PFSK-1 (cell line): ENCODE measurements around the gene TEX22.

Experiments used
- FOXP2 ChIP-seq: optimal IDR thresholded peaks from 2 replicates; pipeline ENCODE3; 2011; ENCODE audit warnings: borderline replicate concordance, control low read depth, inconsistent platforms; ENCODE audit not compliant: insufficient read depth; ENCODE audit errors: extremely low read length, extremely low read depth
- POLR2AphosphoS5 ChIP-seq: IDR thresholded peaks from 2 replicates; pipeline ENCODE4 v1.6.1; 2012; ENCODE audit warnings: low read depth, mild to moderate bottlenecking, control low read depth, low read length, moderate library complexity
- SIN3A ChIP-seq: IDR thresholded peaks from 2 replicates; pipeline ENCODE4 v1.6.1; 2012; ENCODE audit warnings: mild to moderate bottlenecking, low read length, moderate library complexity, borderline replicate concordance; ENCODE audit not compliant: insufficient read depth
- TAF1 ChIP-seq: IDR thresholded peaks from 2 replicates; pipeline ENCODE4 v1.6.1; 2012; ENCODE audit warnings: low read length, control low read depth, borderline replicate concordance; ENCODE audit not compliant: insufficient read depth
- TF ChIP-seq, protein P1 (sequence below), 2 experiments: IDR thresholded peaks; 2 replicates each; pipeline versions ENCODE4 v1.6.1 to v1.8.0; 2011 to 2012; ENCODE audit warnings: low read depth in 2 of 2, low read length in 2 of 2, control low read depth in 1 of 2, inconsistent platforms in 1 of 2, mild to moderate bottlenecking in 1 of 2, moderate library complexity in 1 of 2; ENCODE audit not compliant: insufficient read depth in 1 of 2

TEX22 gene

DNA sequence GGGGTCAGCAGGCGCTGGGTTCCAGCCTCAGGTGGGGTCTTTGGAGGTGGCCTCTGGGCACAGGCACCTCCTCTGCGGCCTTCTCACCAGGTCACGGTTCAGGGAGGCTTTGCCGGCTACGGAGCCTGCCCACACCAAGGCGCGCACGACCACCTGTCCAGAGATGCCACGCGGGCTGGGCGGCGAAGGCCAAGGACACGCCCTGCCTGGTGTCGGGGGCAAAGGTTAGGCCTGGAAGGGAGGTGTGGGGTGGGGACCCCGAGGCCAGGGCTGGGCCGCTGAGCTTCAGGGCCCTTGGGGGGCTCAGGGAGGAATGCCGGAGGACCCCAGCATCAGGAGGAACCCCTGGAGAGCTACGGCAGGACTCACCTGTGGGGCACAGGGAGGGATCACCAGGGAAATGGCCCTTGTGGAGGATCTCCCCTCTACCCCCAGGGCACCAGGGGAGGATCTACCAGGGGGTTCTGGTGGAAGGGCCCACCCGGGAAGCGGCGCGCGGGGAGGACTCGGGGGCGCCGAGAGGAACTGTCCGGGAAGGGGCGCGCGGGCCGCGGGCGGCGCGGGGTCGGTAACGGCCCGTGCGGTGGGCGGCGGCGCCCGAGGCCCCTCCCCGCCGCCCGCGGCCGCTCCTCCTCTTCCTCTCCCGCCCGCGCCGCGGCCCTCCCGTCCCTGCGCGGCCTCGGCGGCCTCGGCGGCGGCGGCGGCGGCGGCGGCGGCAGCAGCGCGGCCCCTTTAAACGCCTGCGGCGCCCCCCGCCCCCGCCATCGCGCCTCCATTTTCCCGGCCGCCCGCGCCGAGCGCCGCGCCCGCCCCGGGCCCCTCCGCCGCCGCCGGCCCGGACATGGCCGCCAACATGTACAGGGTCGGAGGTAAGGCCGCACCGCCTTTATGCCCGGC, 21.1 kb downstream of the TEX22 start, which contains the start of gene MTA1:
MTA1 (plus strand) TSS at position 633 of the 897 bp plus-strand sequence; CDS start at position 842, 209 bp downstream.
- TF ChIP-seq TAF1: no peak
- no peak for TF ChIP-seq POLR2AphosphoS5
- TF ChIP-seq, protein P1, sequence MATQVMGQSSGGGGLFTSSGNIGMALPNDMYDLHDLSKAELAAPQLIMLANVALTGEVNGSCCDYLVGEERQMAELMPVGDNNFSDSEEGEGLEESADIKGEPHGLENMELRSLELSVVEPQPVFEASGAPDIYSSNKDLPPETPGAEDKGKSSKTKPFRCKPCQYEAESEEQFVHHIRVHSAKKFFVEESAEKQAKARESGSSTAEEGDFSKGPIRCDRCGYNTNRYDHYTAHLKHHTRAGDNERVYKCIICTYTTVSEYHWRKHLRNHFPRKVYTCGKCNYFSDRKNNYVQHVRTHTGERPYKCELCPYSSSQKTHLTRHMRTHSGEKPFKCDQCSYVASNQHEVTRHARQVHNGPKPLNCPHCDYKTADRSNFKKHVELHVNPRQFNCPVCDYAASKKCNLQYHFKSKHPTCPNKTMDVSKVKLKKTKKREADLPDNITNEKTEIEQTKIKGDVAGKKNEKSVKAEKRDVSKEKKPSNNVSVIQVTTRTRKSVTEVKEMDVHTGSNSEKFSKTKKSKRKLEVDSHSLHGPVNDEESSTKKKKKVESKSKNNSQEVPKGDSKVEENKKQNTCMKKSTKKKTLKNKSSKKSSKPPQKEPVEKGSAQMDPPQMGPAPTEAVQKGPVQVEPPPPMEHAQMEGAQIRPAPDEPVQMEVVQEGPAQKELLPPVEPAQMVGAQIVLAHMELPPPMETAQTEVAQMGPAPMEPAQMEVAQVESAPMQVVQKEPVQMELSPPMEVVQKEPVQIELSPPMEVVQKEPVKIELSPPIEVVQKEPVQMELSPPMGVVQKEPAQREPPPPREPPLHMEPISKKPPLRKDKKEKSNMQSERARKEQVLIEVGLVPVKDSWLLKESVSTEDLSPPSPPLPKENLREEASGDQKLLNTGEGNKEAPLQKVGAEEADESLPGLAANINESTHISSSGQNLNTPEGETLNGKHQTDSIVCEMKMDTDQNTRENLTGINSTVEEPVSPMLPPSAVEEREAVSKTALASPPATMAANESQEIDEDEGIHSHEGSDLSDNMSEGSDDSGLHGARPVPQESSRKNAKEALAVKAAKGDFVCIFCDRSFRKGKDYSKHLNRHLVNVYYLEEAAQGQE (IDR thresholded peaks at IDR 0.05; ENCODE audit: insufficient read depth in 1 of 2, low read depth in 2 of 2, low read length in 2 of 2): no peak
- no peak for TF ChIP-seq FOXP2
- no peak for TF ChIP-seq SIN3A

DNA sequence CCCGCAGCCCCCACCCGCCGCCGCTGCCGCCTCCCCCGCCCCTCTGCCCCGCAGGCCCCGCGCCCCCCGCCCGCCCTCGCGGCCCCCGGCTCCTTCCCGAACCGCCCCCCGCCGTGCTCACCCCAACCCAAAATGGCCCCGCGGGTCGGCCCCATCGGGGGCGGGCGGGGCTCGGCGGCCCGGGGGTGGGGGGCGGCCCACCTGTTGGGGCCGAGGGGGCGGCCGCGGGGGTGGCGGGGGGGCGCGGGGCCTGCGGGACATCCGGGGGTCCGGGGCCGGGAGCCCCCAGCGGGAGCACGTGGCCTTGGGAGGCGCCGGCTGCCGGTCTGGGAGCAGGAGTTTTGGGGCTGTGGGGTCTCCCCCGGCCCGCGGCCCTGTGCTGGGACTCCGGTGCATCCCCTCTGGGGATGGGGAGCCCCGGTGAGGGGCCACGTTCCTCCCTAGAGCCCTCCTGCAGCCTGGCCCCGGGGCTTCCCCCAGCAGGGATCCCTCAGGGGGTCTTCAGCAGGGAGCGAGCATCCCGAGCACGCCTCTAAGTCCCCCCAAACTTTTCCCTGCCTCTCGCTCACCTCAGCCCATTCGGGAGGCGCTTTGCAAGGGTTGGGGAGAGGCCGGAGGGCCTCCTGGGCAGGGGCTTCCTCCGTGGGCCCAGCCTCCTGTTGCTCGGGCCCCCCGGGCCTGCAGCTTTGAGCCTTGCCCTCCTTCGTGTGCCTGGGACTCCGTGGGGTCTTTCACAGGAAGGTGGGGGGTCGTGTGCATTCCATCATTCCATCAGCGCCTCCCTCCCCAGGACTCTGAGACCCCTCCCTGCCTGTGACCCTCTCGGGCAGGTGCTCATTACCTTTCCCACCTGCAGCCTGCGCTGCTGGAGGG, 22.0 kb downstream of the TEX22 start:
- TF ChIP-seq POLR2AphosphoS5: no peak
- no peak for TF ChIP-seq TAF1

DNA sequence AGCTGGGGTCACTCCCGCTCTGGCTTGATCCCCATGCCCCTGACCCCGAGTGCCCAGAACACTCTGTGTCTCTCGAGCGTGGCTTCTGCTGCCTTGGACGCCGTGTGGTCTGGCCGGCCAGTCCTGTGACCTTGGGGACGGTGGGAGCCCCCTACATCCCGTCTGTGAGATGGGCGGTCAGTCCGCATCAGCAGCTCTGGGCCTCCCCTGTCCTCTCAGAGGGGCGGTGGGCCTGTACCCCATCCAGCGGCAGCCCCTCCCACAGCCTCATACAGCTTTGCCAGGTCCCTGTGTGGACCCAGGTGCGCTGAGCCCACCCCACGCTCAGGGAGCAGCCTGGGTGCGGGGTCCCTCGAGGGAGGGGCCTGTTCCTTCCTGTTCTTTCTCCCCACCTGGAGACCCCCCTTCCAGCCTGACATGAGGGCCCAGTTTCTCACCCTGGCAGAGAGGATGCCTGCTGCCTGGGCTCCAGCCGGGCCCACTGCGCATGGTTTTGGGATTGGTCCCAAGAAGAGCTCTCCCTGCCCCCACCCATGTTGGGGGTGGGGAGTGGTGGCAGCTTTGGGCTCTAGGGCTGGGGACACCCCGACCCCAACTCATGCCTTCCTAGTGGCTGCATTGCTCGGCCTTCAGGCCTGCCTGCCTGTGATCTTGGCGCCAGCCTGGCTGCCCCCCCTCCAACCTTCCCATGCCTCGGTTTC, 22.8 kb downstream of the TEX22 start:
- TF ChIP-seq POLR2AphosphoS5 (no peak), TAF1 (no peak), FOXP2 (no peak), SIN3A (no peak)
- TF ChIP-seq, protein P1 (IDR thresholded peaks at IDR 0.05; ENCODE audit: insufficient read depth in 1 of 2, low read depth in 2 of 2, low read length in 2 of 2): no peak

DNA sequence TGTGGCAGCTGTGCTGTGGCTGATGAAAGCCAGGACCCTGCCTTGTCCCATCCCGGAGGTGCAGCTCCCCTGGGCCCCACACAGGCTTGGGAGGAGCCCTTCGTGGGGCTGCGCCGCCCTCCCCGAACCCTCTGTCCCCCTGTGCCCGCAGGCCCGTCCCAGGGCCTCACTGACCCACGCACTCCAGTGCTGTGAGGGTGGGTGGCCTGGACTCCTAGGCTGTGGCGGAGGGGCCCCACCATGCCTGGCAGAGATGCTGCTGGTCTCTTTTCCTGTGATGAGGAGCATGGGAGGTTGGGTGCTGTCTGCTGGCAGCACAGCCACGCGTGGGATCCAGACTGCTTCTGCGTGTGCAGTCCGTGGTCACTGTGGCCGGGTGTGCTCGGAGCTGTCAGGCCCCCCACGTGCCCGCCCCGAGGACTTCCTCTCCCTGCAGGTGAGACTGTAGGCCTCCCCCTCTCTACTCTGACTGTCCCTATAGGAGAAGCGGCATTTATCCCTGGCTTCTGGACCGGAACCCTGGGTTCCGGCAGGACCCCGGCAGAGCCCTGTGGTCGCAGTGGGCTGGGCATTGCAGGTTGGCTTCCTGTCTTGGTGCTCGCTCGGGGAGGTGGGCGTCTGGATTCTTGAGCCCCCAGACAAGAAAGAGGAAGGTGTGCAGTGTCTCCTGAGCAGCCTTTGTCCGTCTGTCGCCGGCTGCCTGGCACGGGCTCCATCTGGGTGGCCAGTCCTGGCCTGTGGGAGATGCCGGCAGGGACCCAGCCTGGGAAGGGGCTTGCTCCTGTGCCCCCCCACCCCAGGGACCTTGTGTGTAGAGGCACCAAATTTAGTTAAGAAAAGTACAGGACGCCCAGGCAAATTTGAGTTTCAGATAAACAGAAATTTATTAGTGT, 23.6 kb downstream of the TEX22 start:
- no peak for TF ChIP-seq FOXP2
- TF ChIP-seq TAF1: no peak
- TF ChIP-seq SIN3A: no peak
- TF ChIP-seq, protein P1 (IDR thresholded peaks at IDR 0.05; ENCODE audit: insufficient read depth in 1 of 2, low read depth in 2 of 2, low read length in 2 of 2): no peak
- TF ChIP-seq POLR2AphosphoS5: no peak
